Fibroblast of pulmonary artery (primary cell): ENCODE data around the gene ELOF1.

Experiments
- DNase-seq: peaks from one replicate; pipeline ENCODE4 v3.0.0-alpha.2; 2010; ENCODE audit warnings: low read depth
- H3K4me3 ChIP-seq: replicated peaks from 2 replicates; pipeline ENCODE4 v1.5.1; 2011; ENCODE audit warnings: low read depth, mild to moderate bottlenecking, control low read depth, low read length, moderate library complexity
- CTCF ChIP-seq: IDR thresholded peaks from 2 replicates; pipeline ENCODE4 v1.5.1; 2011; ENCODE audit warnings: mild to moderate bottlenecking, control low read depth, low read length, inconsistent platforms; ENCODE audit errors: missing control alignments

Gene ELOF1

GRCh38 chr19:11530432-11530831, 28.6 kb downstream of the ELOF1 start:
- H3K4me3 ChIP-seq = no peak overlapping the region
- DNase-seq = peak; percentile 84
- TF ChIP-seq CTCF = peak; percentile 27

- H3K4me3 ChIP-seq = peak within 1 kb of the TSS; percentile 81
- TF ChIP-seq CTCF = no peak
- peak; percentile 99 for DNase-seq
Measured at GRCh38 chr19:11528551-11529341, 30.3 kb downstream of the ELOF1 start, which contains the start of gene ECSIT. TSS of gene ECSIT (minus strand) at chr19:11529134. CDS start at chr19:11519170, 9,964 bp downstream.

- no peak for TF ChIP-seq CTCF
- no peak overlapping the region for H3K4me3 ChIP-seq
- no peak for DNase-seq
Measured at GRCh38 chr19:11519138-11519537, 39.9 kb downstream of the ELOF1 start.

GRCh38 chr19:11513946-11514345, 45.1 kb downstream of the ELOF1 start:
- no peak overlapping the region for H3K4me3 ChIP-seq
- no peak for TF ChIP-seq CTCF
- DNase-seq = no peak

GRCh38 chr19:11510444-11510843, 48.6 kb downstream of the ELOF1 start:
- no peak for DNase-seq
- TF ChIP-seq CTCF = no peak
- no peak overlapping the region for H3K4me3 ChIP-seq

GRCh38 chr19:11507370-11508078, 51.5 kb downstream of the ELOF1 start:
- H3K4me3 ChIP-seq = no peak overlapping the region
- TF ChIP-seq CTCF = no peak
- DNase-seq = no peak
